ENCODE measurements around the gene SELP.

The SELP gene

GRCh38 chr1:169548282-169548681, 81.6 kb downstream of the SELP start:
- H3K4me3 ChIP-seq (replicated peaks in 1 of 2; ENCODE audit: low read depth in 2 of 2, low read length in 2 of 2), result no peak overlapping the region
- DNase-seq (ENCODE audit: low read depth in 2 of 2), result no peak
- no peak for TF ChIP-seq CTCF (IDR thresholded peaks at IDR 0.05; ENCODE audit: low read depth, low read length)

- TF ChIP-seq CTCF (IDR thresholded peaks at IDR 0.05; ENCODE audit: low read depth, low read length), result peak; percentile 80
- no peak overlapping the region for H3K4me3 ChIP-seq (replicated peaks in 1 of 2; ENCODE audit: low read depth in 2 of 2, low read length in 2 of 2)
- peak; percentile 90 to 92 for DNase-seq (ENCODE audit: low read depth in 2 of 2)
These were observed 83.6 kb downstream of the SELP start for GRCh38 chr1:169546087-169546995.

- no peak for DNase-seq (ENCODE audit: low read depth in 2 of 2)
- no peak overlapping the region for H3K4me3 ChIP-seq (replicated peaks in 1 of 2; ENCODE audit: low read depth in 2 of 2, low read length in 2 of 2)
- no peak for TF ChIP-seq CTCF (IDR thresholded peaks at IDR 0.05; ENCODE audit: low read depth, low read length)
These were observed 84.5 kb downstream of the SELP start for GRCh38 chr1:169545472-169545871.

GRCh38 chr1:169538998-169539871, 90.7 kb downstream of the SELP start:
- TF ChIP-seq CTCF (IDR thresholded peaks at IDR 0.05; ENCODE audit: low read depth, low read length), result no peak
- peak; percentile 84 to 91 for DNase-seq (ENCODE audit: low read depth in 2 of 2)
- H3K4me3 ChIP-seq (replicated peaks in 1 of 2; ENCODE audit: low read depth in 2 of 2, low read length in 2 of 2), result no peak overlapping the region
